ENCODE measurements around the gene SNX10.

The SNX10 gene

DNA sequence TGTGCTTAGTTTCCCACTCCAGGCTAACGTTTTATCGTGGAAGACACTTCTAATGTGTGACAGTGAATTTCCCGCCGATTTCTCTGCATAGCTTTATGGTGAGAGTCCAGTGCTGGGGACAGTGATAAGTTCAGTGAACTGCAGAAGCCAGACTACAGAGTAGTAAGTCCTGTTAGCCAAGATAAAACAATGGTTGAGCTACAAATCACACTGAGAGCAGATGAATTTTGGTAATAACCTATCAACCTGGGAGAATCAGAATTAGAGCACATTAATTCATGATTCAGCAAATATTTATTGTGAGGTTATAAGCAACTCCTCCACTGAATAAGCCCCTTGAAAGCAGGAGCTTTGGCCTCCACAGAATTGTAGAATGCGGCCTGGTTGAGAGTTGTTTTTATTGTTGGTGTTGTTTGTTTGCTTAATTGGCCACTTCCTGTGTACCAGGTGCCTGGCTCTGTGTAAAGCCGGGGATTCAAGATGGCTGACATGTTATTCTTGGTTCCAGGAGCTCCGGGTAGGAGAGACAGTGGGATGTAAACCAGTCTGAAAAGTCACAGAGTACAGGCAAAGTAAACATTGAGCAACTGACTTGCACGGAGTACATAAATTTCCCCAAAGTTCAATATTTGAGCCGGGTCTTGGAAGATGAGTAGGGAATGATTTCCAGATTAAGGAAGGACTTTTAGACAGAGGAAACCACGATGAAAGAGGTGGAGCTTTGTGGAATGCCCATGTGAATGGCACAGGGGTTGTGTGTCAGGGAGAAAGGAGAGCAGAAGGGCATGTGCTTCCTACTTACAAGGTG, 112.7 kb downstream of the SNX10 start:
- DNase-seq (ENCODE audit: low read depth) = no peak

DNA sequence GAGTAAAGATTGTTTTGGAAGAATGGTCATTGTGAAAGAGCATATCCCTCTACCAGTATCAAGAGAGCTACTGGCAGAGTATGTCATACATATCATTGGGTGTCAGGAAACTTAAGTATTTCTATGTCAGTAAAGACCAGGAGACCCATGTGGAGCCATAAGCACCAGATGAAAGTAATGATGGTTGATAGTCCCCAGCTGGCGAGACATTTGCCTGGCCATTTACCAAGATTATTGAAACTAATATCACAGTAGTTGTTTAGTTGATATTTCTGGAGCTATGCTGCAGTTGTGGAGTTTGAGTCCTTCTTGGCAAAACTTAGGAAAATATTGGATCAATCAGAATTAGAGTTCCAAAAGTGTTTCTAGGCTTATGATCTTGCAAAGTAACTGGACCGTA, 114.8 kb downstream of the SNX10 start:
- no peak for DNase-seq (ENCODE audit: low read depth)

DNA sequence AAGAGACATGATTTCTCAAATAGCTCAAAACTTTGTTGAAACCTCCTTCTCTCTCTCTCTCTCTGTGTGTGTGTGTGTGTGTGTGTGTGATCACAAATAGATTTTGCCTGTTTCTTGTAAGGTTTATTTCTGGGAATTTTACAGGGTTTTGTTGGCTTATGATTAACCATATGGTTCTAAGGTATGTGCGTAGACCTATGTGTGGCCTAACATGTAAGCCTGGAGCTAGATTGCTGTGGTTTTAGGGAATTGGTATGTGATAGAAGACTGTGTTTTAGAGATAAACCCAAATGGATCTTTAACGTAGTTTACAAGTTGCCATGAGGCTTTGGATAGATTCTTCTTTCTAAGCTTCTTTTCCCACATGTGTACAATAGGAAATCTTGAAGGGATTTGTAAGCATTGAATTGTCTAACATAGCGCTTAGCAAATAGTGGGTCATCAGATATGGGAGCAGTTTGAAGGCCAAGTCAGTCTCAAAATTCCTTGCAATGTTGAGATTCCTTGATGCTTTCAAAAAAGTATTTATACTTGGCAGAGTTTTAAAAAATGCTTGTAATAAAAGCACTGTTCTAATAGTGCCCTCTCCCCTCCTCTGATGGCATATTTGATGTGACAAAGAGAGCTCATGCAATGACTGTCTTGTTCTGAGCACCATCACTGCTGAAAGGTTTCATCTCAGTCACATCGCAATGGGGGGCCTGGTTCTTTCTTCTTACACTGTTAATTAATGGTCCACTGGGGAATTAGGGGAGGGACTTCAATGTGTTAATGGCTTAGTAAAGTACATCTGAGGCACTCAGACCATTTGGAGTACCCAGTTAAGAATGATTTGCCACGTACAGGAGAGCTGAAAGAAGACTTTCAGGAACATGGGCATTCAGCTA, 118.2 kb downstream of the SNX10 start:
- no peak for DNase-seq (ENCODE audit: low read depth)

DNA sequence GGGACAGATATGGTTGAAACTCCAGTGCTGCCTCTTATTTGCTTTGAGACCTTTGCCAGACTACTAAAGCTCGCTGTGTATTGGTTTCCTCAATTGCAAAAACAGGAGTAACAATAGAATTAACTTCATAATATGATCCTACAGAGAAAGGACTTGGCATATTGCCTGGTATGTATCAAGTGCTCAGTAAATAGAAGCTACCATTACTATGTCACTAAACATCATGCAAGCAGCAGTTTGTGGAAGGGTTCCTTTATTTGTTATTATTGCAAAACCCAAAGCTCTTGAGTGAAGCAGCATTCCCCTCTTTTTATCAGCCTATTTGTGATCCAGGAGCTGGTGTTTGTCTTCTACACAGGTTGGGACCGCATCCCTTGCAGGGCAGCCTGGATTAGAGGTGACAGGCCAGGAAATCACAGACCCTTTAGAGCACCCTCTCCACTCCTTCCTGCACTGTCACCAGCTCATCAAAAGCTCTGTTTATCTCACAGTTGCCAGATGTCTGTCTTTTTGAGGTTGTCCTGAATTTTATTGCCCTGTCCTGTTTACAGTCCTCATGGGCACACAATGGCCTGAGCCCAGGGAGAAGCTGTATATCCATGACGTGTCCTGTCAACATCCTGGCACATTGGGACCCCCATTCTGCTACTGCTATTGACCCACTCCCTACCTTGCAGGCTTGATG, 121.5 kb downstream of the SNX10 start:
- no peak for DNase-seq (ENCODE audit: low read depth)

DNA sequence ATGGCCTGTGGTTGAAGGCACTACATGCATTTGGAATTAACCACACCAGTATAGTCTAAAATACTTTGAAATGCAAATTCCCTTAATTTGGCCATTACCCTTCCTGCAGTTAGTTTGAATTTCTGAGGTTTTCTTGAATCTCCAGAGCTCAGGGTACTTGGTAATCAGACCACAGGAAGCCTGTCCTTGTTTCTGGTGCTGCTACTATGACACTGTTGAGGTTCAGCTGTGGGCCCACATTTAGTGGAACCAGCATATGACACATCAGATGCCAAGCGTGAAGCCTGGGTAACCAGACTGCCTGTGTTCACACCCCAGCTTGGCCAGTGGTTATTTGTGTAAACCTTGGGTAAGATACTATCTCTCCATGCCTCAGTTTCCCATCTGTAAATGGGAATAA, 124.3 kb downstream of the SNX10 start:
- no peak for DNase-seq (ENCODE audit: low read depth)

DNA sequence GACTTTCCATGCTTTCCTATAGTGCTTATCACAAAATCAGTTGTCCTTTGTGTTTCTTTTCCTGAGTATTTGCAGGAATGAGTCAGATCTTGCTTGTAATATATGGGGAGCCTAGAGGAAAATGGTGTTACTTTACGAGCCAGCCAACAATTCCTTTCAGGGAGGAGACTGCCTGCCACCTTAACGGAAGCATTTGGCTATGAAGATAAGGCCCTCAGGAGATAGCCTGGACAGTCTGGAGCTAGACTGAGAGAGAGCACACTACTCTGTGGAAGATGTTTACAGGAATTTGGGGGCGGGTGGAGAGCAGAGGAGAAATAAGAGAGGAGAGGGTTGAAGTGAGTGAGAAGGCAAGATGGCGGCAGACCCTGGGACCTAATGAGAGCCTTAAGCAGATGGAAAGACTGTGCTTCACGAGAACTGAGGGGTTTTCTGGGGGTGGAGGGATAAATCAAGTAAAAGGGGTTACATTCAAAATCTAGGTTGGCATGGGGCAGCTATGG, 126.3 kb downstream of the SNX10 start:
- DNase-seq (ENCODE audit: low read depth) = no peak

DNA sequence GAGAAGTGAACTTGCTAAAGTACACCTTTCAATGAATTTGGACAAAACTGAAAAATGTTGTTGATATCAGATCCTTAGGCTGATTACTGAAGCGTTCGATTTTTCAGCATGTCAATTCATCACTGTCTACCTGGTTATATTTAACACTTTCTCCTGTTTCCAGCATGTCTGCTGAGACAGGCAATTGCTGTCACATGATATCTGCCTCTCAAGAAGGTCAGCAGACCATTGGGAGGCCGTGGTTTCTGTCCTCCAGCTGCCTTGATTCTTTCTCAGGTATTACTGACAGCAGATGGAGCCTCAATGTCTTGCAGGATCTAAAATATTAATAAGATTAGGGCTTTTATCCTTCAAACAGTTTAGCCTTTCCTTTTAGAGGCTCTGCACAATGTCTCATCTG, 127.5 kb downstream of the SNX10 start:
- DNase-seq (ENCODE audit: low read depth) = no peak

DNA sequence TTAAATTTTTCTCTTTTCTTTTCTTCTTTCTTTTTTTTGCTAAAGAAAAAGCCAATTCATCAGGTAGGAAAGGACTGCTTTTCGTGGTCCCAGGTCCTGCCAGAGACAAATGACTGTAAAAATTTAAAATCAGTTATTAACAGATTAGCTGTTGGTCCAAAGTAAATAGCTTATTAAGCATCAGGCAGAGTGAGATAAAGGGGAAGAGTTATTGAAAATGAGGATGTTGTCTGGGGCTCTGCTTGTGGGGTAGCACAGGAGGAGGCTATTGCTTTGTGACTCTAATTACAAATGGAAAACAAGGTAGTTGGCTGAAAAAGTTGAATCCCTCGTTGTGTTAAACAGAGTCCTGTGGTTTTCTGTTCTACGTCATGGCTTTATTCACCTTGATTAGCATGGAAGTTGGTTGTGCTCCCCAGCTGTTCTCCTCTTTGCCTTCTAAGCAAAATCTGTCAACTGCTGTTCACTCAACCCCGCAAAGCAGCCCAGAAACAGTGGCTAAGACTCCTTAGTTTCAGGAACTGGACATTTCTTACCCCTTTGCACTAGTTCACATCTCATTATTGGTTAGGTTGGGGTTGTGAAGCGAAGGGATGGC, 128.9 kb downstream of the SNX10 start:
- no peak for DNase-seq (ENCODE audit: low read depth)

DNA sequence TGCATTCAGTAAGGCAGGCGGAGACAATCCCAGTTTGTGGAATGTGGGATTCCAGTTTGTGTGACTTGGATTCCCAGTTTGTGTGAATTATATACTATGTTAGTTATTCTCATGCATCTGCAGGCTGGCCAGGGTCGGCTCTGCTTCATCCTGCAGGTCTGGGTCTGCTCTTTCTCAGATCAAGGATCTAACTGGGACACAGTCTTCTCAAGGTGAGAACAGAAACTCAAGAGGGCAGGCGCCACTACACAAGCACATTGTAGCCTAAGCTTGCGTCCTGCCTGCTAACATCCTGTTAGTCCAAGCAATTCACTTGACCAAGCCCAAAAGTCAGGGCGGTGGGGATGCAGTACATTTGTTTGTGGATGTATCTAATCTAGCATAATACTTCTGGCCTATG, 131.1 kb downstream of the SNX10 start:
- DNase-seq (ENCODE audit: low read depth) = no peak

DNA sequence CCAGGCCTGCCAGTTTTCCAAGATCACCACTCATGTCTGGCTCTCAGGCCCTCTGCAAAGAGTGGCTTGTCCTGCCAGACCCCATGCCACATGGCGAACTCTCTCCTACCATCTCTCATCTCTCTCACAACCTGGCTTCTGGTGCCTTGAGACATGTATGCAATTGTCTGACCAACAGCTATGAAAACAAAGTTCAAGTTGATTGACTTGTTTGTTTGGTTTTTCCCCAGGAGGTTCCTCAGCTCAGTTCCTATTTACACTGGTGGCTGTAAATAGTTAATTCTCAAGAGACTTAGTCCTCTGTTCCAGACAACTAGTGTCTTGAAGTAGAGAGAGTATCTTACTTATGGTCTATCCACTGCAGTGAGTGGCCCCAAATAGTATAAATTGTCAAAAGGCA, 131.8 kb downstream of the SNX10 start:
- DNase-seq (ENCODE audit: low read depth) = no peak
